Activated CD4-positive, alpha-beta T cell treated with anti-CD3 and anti-CD28 coated beads, Interleukin-2, amount 10 ng/mL, durations not matched to agents 24 days and 14 days (primary cell): ENCODE data around the gene OR3A2. TPM values are rescaled to one million over a fixed set of nuclear protein-coding genes. Genes with fewer than 3 reads are reported as not detected.
"Not testable (repeated sequence)": the region's sequence is repeated elsewhere in the genome, so short reads cannot be mapped to it uniquely, and the experiment has no call there.

Experiments used
- DNase-seq: peaks from one replicate; pipeline ENCODE4 v3.0.0; 2022
- H3K27ac Mint-ChIP-seq: one replicate; pipeline ENCODE4 v1.8.0; 2022; ENCODE audit warnings: mild to moderate bottlenecking, mixed read lengths
- H3K27me3 Mint-ChIP-seq: one replicate; pipeline ENCODE4 v1.8.0; 2022; ENCODE audit warnings: mixed read lengths
- H3K36me3 Mint-ChIP-seq: one replicate; pipeline ENCODE4 v1.8.0; 2022; ENCODE audit warnings: low read depth, mild to moderate bottlenecking, mixed read lengths
- H3K4me1 Mint-ChIP-seq: one replicate; pipeline ENCODE4 v1.8.0; 2021; ENCODE audit warnings: mixed read lengths
- H3K4me3 Mint-ChIP-seq: one replicate; pipeline ENCODE4 v1.8.0; 2022; ENCODE audit warnings: mild to moderate bottlenecking, moderate library complexity, mixed read lengths
- H3K9me3 Mint-ChIP-seq: one replicate; pipeline ENCODE4 v1.8.0; 2021; ENCODE audit warnings: mixed read lengths
- intact Hi-C: fragments of 100-400 bp; cut with micrococcal nuclease; formaldehyde crosslinking; loops from one replicate; pipeline ENCODE4 v1.15.1; 2023
- total RNA-seq: library from RNA; stranded (reverse); gene quantifications from 2 replicates; pipeline ENCODE4 v1.2.3, GENCODE V29; 2022

The OR3A2 gene
- total RNA-seq, 1 donor from 2014 or later, result 0.26 TPM

DNA sequence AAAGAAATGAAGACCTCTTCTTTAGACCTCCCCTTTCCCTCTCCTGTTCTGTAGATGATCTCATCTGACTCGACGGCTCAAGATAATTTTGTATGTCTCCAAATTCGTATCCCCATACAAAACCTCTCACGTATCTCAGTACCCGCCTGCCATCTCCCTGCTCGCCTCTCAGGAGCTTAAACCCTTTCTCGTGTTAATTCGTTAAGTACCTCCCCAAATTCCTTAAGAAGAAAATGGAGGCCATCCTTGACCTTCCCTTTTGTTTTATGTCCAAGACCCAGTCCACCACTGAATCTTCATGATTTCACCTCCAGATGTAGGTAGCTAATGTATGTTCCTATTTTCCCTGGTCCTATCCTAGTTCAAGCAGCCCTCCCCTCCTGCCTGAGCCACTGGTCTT, 129.5 kb downstream of the OR3A2 start:
- no peak overlapping the region for H3K27ac Mint-ChIP-seq
- DNase-seq, result peak; percentile 41
- H3K4me1 Mint-ChIP-seq, result no peaks in the 10 kb centered on the region
- H3K36me3 Mint-ChIP-seq, result no peaks in the 10 kb centered on the region
- peaks cover 5% of the 10 kb centered on the region for H3K27me3 Mint-ChIP-seq
- intact Hi-C loops, result no loop called here
- H3K4me3 Mint-ChIP-seq, result no peak overlapping the region
- no peaks in the 10 kb centered on the region for H3K9me3 Mint-ChIP-seq

DNA sequence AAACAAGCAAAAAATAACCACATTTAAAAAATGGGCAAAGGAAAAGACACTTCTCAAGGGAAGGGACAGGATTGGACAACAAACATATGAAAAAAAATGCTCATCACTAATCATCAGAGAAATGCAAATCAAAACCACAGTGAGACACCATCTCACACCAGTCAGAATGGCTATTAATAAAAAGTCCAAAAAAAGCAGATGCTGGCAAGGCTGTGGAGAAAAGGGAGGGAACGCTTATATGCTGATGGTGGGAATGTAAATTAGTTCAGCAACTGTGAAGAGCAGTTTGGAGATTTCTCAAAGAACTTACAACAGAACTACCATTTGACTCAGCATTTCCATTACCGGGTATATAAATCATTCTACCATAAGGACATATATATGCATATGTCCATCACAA, 137.1 kb downstream of the OR3A2 start:
- DNase-seq, intact Hi-C loops, H3K4me1 Mint-ChIP-seq, H3K27ac Mint-ChIP-seq, H3K9me3 Mint-ChIP-seq, H3K27me3 Mint-ChIP-seq, H3K36me3 Mint-ChIP-seq, H3K4me3 Mint-ChIP-seq: not testable (repeated sequence)

- DNase-seq, H3K9me3 Mint-ChIP-seq, intact Hi-C loops: not testable (repeated sequence)
Observed at GRCh38 chr17:3244841-3245240, 141.3 kb downstream of the OR3A2 start.

DNA sequence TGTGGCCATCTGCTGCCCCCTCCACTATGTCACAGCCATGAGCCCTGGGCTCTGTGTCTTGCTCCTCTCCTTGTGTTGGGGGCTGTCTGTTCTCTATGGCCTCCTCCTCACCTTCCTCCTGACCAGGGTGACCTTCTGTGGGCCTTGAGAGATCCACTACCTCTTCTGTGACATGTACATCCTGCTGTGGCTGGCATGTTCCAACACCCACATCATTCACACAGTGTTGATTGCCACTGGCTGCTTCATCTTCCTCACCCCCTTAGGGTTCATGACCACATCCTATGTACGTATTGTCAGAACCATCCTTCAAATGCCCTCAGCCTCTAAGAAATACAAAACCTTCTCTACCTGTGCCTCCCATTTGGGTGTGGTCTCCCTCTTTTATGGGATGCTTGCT, 145.1 kb downstream of the OR3A2 start:
- H3K27me3 Mint-ChIP-seq, intact Hi-C loops, H3K4me3 Mint-ChIP-seq, H3K36me3 Mint-ChIP-seq, H3K9me3 Mint-ChIP-seq, DNase-seq, H3K27ac Mint-ChIP-seq, H3K4me1 Mint-ChIP-seq: not testable (repeated sequence)

More at GRCh38 chr17:3244841-3245240, 141.3 kb downstream of the OR3A2 start:
- H3K4me3 Mint-ChIP-seq, H3K27ac Mint-ChIP-seq, H3K27me3 Mint-ChIP-seq, H3K36me3 Mint-ChIP-seq, H3K4me1 Mint-ChIP-seq: not testable (repeated sequence)

- H3K27ac Mint-ChIP-seq, intact Hi-C loops, H3K4me1 Mint-ChIP-seq, H3K9me3 Mint-ChIP-seq, H3K36me3 Mint-ChIP-seq, H3K4me3 Mint-ChIP-seq, DNase-seq, H3K27me3 Mint-ChIP-seq: not testable (repeated sequence)
Observed at GRCh38 chr17:3238685-3239084, 147.4 kb downstream of the OR3A2 start.

GRCh38 chr17:3232300-3232699, 153.8 kb downstream of the OR3A2 start:
- DNase-seq, H3K36me3 Mint-ChIP-seq, H3K27ac Mint-ChIP-seq, H3K27me3 Mint-ChIP-seq, H3K4me3 Mint-ChIP-seq, intact Hi-C loops, H3K4me1 Mint-ChIP-seq, H3K9me3 Mint-ChIP-seq: not testable (repeated sequence)

Other genes starting within 250 kb of the OR3A2 start
- gene OR1A2, start 188.8 kb downstream of the OR3A2 start, total RNA-seq, result not detected in 2 replicates
- not detected in 2 replicates for gene OR1A1, start 178.6 kb downstream of the OR3A2 start, total RNA-seq
- gene OR3A1, start 87.9 kb downstream of the OR3A2 start, total RNA-seq, result 0.21 TPM in 1 of 2 replicates, not detected in the other
- gene OR1E1, start 12.1 kb upstream of the OR3A2 start, total RNA-seq, result not detected in 2 replicates
- gene OR3A3, start 25.1 kb upstream of the OR3A2 start, total RNA-seq, result not detected in 2 replicates
- gene OR1E2, start 47.5 kb upstream of the OR3A2 start, total RNA-seq, result not detected in 2 replicates
- not detected in 2 replicates for gene SPATA22, start 85.5 kb upstream of the OR3A2 start, total RNA-seq
- gene ASPA, start 89.7 kb upstream of the OR3A2 start, total RNA-seq, result not detected in 2 replicates
- 0.16 and 0.31 TPM in 2 replicates for gene TRPV3, start 171.5 kb upstream of the OR3A2 start, total RNA-seq
- 6.1 and 8.2 TPM in 2 replicates for gene TRPV1, start 223.1 kb upstream of the OR3A2 start, total RNA-seq
- gene SHPK, start 249.9 kb upstream of the OR3A2 start, total RNA-seq, result 20.6 and 21.2 TPM in 2 replicates